HCT116 (cell line): ENCODE data around the gene CGNL1. TPM values are rescaled to one million over a fixed set of nuclear protein-coding genes. Genes with fewer than 3 reads are reported as not detected.

Experiments used
- ATAC-seq: fragments of 200-7000 bp; cut with Tn5 transposase; 2 replicates; pipeline ENCODE4 v1.9.1; 2020; ENCODE audit warnings: mild to moderate bottlenecking, moderate library complexity
- BruUV-seq: library from RNA; stranded (reverse); fragments of 400-500 nt; replicated peaks from 2 replicates; lab custom pipeline; 2021; lab: Mats Ljungman, UMichigan
- CTCF ChIA-PET: fragments of 300-600 bp; sonication (Branson Sonifier 250); formaldehyde crosslinking; loops from one replicate; lab custom pipeline; 2021; ENCODE audit warnings: antibody characterized with exemption; lab: Charles Lee
- POLR2A ChIA-PET: fragments of 300-600, 350-600 bp; sonication (Branson Sonifier 250); formaldehyde crosslinking; loops from one replicate; lab custom pipeline; 2021; ENCODE audit warnings: antibody characterized with exemption; lab: Charles Lee
- RAD21 ChIA-PET, 2 experiments: fragments of 300-600 bp; sonication (Branson Sonifier 250); formaldehyde crosslinking; loops; one replicate each; lab custom pipeline; 2023; ENCODE audit warnings: low total read pairs in 2 of 2; ENCODE audit not compliant: uncharacterized antibody in 2 of 2, unreplicated experiment in 2 of 2, low non-redundant PET in 1 of 2; lab: Charles Lee
- DNase-seq: peaks from one replicate; pipeline ENCODE4 v3.0.0-alpha.2; 2010; ENCODE audit warnings: low read depth, low spot score
- H2AFZ ChIP-seq: fragments of 200-600 bp; shearing (Covaris generic), sonication (generic); 2 replicates; pipeline ENCODE4 v1.6.1; 2017; ENCODE audit warnings: low read depth, mixed run types, mixed read lengths, antibody characterized with exemption, low read length; ENCODE audit not compliant: poor library complexity, severe bottlenecking
- H3K27ac ChIP-seq: 2 replicates; pipeline ENCODE4 v1.5.1; 2012; ENCODE audit warnings: low read depth, low read length
- H3K27me3 ChIP-seq: fragments of 200-600 bp; sonication (generic); 2 replicates; pipeline ENCODE4 v1.6.1; 2016; ENCODE audit warnings: mixed run types, low read length, mixed read lengths; ENCODE audit not compliant: insufficient read depth
- H3K36me3 ChIP-seq, 2 experiments: fragments of 200-500 bp in 1 of 2; fragments of 200-600 bp in 1 of 2; sonication (Bioruptor generic) in 1 of 2; sonication (generic) in 1 of 2; 2 replicates each; pipeline versions ENCODE4 v1.5.1 to v1.6.1; 2014 to 2016; ENCODE audit warnings: low read length in 2 of 2, inconsistent platforms in 1 of 2, mixed read lengths in 1 of 2, mixed run types in 1 of 2; ENCODE audit not compliant: insufficient read depth in 2 of 2, control insufficient read depth in 1 of 2
- H3K4me1 ChIP-seq, 2 experiments: fragments of 200-600 bp in 1 of 2; sonication (generic) in 1 of 2; 2 replicates each; pipeline versions ENCODE4 v1.5.1 to v1.6.1; 2012 to 2017; ENCODE audit warnings: low read length in 2 of 2, inconsistent platforms in 1 of 2, mild to moderate bottlenecking in 1 of 2, mixed read lengths in 1 of 2, mixed run types in 1 of 2, moderate library complexity in 1 of 2; ENCODE audit not compliant: insufficient read depth in 2 of 2, control insufficient read depth in 1 of 2
- H3K4me2 ChIP-seq: fragments of 200-600 bp; sonication (generic); 2 replicates; pipeline ENCODE4 v1.6.1; 2017; ENCODE audit warnings: mixed run types, low read length, mixed read lengths
- H3K4me3 ChIP-seq, 2 experiments: fragments of 200-600 bp in 1 of 2; sonication (generic) in 1 of 2; replicated peaks in 1 of 2; 2 replicates each; pipeline ENCODE4 v1.5.1; 2011 to 2016; ENCODE audit warnings: low read length in 2 of 2, control low read depth in 1 of 2, low read depth in 1 of 2, mild to moderate bottlenecking in 1 of 2, mixed read lengths in 1 of 2, mixed run types in 1 of 2
- H3K79me2 ChIP-seq: fragments of 200-600 bp; sonication (generic); 2 replicates; pipeline ENCODE4 v1.6.1; 2017; ENCODE audit warnings: mild to moderate bottlenecking, mixed run types, low read length, moderate library complexity, mixed read lengths; ENCODE audit not compliant: insufficient read depth
- H3K9ac ChIP-seq: fragments of 200-600 bp; sonication (generic); 2 replicates; pipeline ENCODE4 v1.6.1; 2016; ENCODE audit warnings: low read length, mixed read lengths
- H3K9me2 ChIP-seq: fragments of 200-600 bp; sonication (generic), shearing (Covaris generic); 2 replicates; pipeline ENCODE4 v1.6.1; 2017; ENCODE audit warnings: mixed run types, mild to moderate bottlenecking, moderate library complexity; ENCODE audit not compliant: insufficient read depth
- H3K9me3 ChIP-seq, 2 experiments: fragments of 200-500 bp in 1 of 2; fragments of 200-600 bp in 1 of 2; sonication (Bioruptor generic) in 1 of 2; sonication (generic) in 1 of 2; 2 replicates each; pipeline ENCODE4 v1.6.1; 2014 to 2017; ENCODE audit warnings: low read length in 2 of 2, mixed read lengths in 2 of 2, inconsistent platforms in 1 of 2, low read depth in 1 of 2, mild to moderate bottlenecking in 1 of 2, mixed run types in 1 of 2, moderate library complexity in 1 of 2; ENCODE audit not compliant: control insufficient read depth in 1 of 2, insufficient read depth in 1 of 2
- H4K20me1 ChIP-seq: fragments of 200-600 bp; sonication (generic), shearing (Covaris generic); 2 replicates; pipeline ENCODE4 v1.6.1; 2017; ENCODE audit warnings: mixed run types, mild to moderate bottlenecking, moderate library complexity; ENCODE audit not compliant: insufficient read depth
- CBX3 ChIP-seq: IDR thresholded peaks from 2 replicates; pipeline ENCODE4 v1.6.1; 2012; ENCODE audit warnings: low read depth
- CEBPB ChIP-seq: IDR thresholded peaks from 2 replicates; pipeline ENCODE4 v1.6.1; 2012; ENCODE audit warnings: low read depth
- EGR1 ChIP-seq: IDR thresholded peaks from 2 replicates; pipeline ENCODE4 v1.6.1; 2012; ENCODE audit warnings: low read depth
- EZH2phosphoT487 ChIP-seq: fragments of 200-600 bp; IDR thresholded peaks from 2 replicates; pipeline ENCODE4 v1.6.1; 2018; ENCODE audit warnings: antibody characterized with exemption, borderline replicate concordance
- FOSL1 ChIP-seq: IDR thresholded peaks from 2 replicates; pipeline ENCODE4 v1.6.1; 2012; ENCODE audit warnings: low read depth
- MAX ChIP-seq: IDR thresholded peaks from 2 replicates; pipeline ENCODE4 v1.6.1; 2012
- POLR2A ChIP-seq: IDR thresholded peaks from 2 replicates; pipeline ENCODE4 v1.7.0; 2011; ENCODE audit warnings: borderline replicate concordance; ENCODE audit not compliant: insufficient read depth, insufficient read length; ENCODE audit errors: extremely low read depth
- POLR2AphosphoS5 ChIP-seq: IDR thresholded peaks from 2 replicates; pipeline ENCODE4 v1.6.1; 2011; ENCODE audit warnings: mild to moderate bottlenecking, low read depth, low read length, moderate library complexity
- RAD21 ChIP-seq: IDR thresholded peaks from 2 replicates; pipeline ENCODE4 v1.6.1; 2012; ENCODE audit warnings: low read depth, mild to moderate bottlenecking
- REST ChIP-seq: IDR thresholded peaks from 2 replicates; pipeline ENCODE4 v1.6.1; 2012; ENCODE audit warnings: low read depth
- YY1 ChIP-seq: IDR thresholded peaks from 2 replicates; pipeline ENCODE4 v1.6.1; 2011; ENCODE audit warnings: low read length, low read depth, moderate library complexity, mild to moderate bottlenecking; ENCODE audit not compliant: insufficient replicate concordance; ENCODE audit errors: extremely low read depth
- ZFX ChIP-seq: fragments of 450-650 bp; IDR thresholded peaks from 2 replicates; pipeline ENCODE4 v1.6.1; 2017
- intact Hi-C: fragments of 100-400 bp; cut with micrococcal nuclease; formaldehyde crosslinking; loops from 2 replicates; pipeline ENCODE4 v1.10.0; 2022
- total RNA-seq: library from RNA; stranded (reverse); gene quantifications from one replicate; pipeline ENCODE4 v1.2.1, GENCODE V29; 2021; ENCODE audit not compliant: unreplicated experiment

CGNL1 gene
- total RNA-seq, 1 experiment from 2014 or later = 2.2 TPM

GRCh38 chr15:57553526-57553925, 177.2 kb downstream of the CGNL1 start:
- H3K79me2 ChIP-seq = no peaks in the 10 kb centered on the region
- H3K9me2 ChIP-seq = no peaks in the 10 kb centered on the region
- intact Hi-C loops = no loop called here
- RAD21 ChIA-PET = no interaction called here
- H3K27ac ChIP-seq = no peak overlapping the region
- H3K4me3 ChIP-seq = no peak overlapping the region
- no peak for ATAC-seq
- POLR2A ChIA-PET = no interaction called here
- H3K36me3 ChIP-seq = no peaks in the 10 kb centered on the region
- H3K27me3 ChIP-seq = no peaks in the 10 kb centered on the region
- H3K9me3 ChIP-seq = no peaks in the 10 kb centered on the region
- no peak overlapping the region for H3K9ac ChIP-seq
- no peak overlapping the region for H2AFZ ChIP-seq
- TF ChIP-seq FOSL1 = no peak
- no peak for TF ChIP-seq EZH2phosphoT487
- no peak for TF ChIP-seq EGR1
- TF ChIP-seq CBX3 = no peak
- no peak for TF ChIP-seq POLR2AphosphoS5
- no peak for TF ChIP-seq YY1
- TF ChIP-seq REST = no peak
- TF ChIP-seq POLR2A = no peak
- no peak for TF ChIP-seq CEBPB
- TF ChIP-seq RAD21 = no peak
- TF ChIP-seq ZFX = no peak
- no peak for TF ChIP-seq MAX
- H3K4me2 ChIP-seq = no peak overlapping the region
- no peaks in the 10 kb centered on the region for H4K20me1 ChIP-seq
- BruUV-seq = no TSS peak
- DNase-seq = no peak
- CTCF ChIA-PET = interaction anchor here (1.2 to 4.0 kb wide), 2 partner anchors 11 to 25 kb away, joined by 4 to 22 read pairs; no protein-coding TSS in a partner anchor
- peaks cover 31 to 41% of the 10 kb centered on the region in 2 experiments for H3K4me1 ChIP-seq
